HG03159 (cell line): ENCODE data around the gene TMEM252.

ENCODE experiments used
- ATAC-seq: cut with Tn5 transposase; IDR thresholded peaks from one replicate; pipeline ENCODE4 v1.9.1; 2021; ENCODE audit warnings: mild to moderate bottlenecking, moderate library complexity; ENCODE audit not compliant: unreplicated experiment

The TMEM252 gene, protein sequence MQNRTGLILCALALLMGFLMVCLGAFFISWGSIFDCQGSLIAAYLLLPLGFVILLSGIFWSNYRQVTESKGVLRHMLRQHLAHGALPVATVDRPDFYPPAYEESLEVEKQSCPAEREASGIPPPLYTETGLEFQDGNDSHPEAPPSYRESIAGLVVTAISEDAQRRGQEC

DNA sequence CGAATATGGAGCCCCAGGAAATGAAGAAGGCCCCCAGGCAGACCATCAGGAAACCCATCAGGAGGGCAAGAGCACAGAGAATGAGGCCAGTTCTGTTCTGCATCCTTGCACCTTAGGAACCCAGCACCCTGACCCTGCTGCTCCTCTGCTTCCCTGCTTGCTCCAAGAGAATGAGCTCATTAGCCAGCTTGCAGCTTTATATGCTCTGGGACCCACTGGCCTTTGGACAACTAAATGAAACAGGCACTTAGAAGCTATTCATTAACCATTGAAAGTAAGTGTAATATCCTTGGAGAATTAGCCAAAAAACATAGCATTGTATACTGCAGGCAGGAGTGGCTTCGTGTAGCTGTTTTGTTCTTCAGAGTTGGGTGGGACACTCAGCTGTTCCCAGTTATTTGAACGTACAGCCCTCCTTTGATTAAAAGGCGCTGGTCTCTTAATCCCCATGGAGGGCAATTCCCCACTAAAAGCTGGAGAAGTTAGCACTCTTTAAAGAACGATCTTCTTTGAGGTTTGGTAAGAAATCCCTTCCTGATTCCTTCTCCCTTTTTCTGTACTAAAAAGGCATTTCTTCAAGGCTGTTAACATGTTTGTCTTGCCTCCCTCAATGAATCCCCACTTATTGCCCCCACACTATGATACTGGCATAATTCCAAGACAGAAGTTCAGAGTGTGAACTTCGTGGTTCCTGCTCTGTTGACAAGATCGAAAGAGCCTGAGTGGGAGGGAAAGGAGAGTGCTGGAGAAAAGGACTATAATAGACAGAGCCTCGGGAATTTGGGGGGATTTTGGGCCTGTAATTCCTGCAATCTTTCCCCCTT is at the start of gene TMEM252:
Gene TMEM252 (minus strand): TSS at position 172 of the 824 bp plus-strand sequence. CDS start 69 bp downstream, at position 103.
- no peak for ATAC-seq

DNA sequence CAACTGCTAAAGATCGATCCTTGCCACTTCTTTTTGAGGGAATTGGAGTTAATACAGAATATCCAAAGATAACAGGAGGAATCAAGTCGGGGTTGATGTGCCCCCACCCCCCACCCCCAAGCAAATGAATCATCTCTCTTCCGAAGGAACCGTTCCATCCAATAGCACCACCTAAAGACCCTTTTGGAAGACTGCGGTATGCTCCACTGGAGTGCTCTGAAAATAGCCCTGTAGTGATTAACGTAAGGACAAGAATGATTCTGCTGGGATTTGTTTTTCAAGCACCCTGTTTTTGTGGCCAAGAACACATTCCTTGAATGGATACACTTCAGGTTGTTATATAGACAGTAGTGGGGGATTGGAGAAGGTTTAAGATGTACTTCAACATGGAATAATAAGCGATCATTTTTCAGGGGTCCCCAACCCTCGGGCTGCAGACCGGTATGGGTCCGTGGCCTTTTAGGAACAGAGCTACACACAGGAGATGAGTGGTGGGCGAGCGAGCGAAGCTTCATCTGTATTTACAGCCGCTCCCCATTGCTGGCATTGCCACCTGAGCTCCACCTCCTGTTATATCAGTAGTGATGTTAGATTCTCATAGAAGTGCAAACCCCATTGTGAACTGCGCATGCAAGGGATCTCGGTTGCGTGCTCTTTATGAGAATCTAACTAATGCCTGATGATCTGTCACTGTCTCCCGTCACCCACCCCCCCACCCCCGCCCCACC is 44.5 kb upstream of the TMEM252 start:
- ATAC-seq: no peak

DNA sequence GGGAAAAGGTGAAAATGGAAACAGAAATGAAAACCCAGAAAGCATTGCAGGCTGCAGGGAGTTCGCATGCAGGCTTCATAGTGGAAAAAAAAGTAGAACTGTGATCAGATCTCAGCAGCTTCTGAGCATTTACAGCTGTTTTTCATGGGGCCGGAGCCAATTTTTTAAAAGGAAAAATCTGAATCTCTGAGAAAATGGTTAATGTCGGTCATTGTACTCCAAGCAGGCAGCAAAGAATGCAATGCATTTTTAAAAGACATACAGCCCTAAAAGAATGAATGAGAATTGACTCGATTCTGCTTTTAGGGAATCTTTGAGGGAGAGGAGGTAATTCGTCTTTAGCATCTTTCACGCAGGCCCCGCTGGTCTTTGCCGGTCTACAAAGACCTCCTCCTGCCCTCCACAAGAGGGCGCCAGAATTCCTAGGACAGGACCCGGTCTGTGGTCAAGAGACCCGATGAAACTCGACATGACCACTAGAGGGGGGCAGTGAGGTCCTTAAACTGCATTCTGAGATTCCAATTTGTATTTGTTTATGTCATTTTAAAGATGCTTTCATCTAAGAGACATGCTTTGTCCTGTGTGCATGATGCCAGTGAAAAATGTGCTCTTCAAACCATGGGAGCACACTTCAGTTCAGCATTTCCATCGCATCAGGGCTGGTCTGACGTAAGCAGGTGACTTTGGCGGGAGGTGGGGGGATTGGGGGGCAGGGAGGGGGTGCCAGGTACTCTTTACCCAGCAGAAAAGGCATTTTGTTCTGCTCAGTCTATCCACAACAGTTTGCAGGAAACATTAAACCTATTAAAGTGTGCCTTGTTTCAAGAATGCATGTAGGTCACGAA is 43.7 kb upstream of the TMEM252 start:
- ATAC-seq: peak; percentile 92

GRCh38 chr9:68581696-68582095 is 41.0 kb upstream of the TMEM252 start:
- ATAC-seq: no peak

GRCh38 chr9:68577774-68578591 is 37.3 kb upstream of the TMEM252 start:
- peak; percentile 85 for ATAC-seq

DNA sequence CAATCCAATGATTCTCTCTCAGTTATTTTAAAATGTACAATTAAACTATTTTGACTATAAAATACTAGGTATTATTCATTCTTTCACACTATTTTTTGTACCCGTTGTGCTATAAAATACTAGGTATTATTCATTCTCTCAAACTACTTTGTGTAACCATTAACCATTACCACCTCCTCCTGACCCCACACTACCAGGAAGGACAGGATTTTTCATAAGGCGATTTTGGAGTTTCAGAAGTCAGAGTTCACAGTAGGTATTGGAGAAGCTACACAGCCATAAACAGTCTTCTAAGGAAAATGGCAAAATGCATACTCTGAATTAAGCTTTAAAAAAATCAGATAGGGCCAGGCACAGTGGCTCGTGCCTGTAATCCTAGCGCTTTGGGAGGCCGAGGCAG is 35.1 kb upstream of the TMEM252 start:
- ATAC-seq: no peak

GRCh38 chr9:68574150-68574549 is 33.5 kb upstream of the TMEM252 start:
- no peak for ATAC-seq

DNA sequence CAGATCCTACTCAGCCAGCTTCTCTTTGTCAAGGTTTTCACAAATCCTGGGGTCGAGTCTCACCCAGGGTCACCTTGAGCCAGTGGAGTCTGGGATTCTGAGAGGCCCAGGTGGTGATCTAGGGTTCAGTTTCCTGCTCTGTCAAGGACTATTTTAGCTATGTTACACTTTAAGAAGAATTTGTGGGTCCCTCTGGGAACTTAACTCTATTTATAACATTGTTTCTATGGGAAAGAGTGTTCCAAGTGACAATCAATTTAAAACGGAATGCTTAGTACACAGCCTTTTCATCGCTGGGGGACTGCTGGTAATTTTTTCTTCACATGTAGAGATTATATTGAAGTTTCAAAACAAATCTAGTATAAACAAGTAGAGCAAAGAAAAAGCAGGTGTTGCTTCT is 26.9 kb upstream of the TMEM252 start:
- no peak for ATAC-seq

GRCh38 chr9:68562461-68562860 is 21.8 kb upstream of the TMEM252 start:
- no peak for ATAC-seq

DNA sequence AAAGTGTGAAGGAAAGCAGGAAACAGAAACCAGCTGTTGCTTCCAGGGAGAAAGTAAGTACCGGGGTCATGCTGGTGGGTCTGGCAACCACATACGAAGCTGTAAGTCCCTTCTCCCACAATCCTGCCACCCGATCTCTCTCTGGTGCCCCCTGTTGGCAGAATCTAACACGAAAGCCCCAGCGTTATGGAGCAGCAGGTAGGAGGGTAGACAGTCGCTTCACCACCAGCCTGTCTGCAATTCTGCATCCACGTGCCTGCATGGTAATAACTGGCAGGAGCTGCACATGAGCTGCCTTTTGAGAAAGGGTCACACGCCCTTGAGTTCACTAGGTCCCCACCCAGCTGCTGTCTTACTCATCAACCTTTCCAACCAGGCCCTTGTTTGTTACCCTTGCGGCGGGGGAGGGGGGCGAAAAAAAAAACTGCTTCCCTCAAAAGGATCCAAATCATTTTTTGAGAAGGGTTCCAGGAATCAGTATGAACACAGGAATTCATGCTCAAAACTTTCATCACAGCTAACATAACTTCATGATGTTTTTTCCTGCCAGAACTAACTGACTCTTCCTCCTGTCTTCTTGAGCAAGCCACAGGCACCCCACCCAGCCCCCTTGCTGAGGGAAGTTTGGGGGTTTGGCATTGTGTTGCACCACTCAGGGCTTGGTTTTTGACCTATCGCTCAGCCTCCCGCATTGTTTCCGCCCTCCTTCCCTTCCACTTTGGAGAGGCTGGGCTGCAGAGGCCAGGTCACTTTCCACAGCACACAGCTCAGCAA is 19.6 kb upstream of the TMEM252 start:
- ATAC-seq: no peak

DNA sequence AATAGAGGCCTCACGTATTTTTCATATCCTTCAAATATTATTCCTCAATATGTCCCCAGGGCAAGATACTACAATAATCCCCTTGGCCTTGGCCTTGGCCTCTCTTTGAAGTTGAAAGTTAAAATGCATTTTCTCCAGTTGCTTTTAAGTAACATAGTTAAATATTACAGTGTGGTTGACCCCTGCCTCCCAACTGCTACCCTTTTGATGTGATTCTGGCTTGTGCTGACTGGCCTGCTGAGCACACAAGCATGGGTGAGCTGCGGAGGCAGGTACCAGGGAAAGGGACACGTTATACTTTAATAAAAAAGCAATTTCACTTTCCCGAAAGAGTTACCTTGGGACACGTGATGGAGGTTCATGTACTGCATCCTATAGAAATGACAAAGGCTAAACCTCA is 17.9 kb upstream of the TMEM252 start:
- no peak for ATAC-seq

DNA sequence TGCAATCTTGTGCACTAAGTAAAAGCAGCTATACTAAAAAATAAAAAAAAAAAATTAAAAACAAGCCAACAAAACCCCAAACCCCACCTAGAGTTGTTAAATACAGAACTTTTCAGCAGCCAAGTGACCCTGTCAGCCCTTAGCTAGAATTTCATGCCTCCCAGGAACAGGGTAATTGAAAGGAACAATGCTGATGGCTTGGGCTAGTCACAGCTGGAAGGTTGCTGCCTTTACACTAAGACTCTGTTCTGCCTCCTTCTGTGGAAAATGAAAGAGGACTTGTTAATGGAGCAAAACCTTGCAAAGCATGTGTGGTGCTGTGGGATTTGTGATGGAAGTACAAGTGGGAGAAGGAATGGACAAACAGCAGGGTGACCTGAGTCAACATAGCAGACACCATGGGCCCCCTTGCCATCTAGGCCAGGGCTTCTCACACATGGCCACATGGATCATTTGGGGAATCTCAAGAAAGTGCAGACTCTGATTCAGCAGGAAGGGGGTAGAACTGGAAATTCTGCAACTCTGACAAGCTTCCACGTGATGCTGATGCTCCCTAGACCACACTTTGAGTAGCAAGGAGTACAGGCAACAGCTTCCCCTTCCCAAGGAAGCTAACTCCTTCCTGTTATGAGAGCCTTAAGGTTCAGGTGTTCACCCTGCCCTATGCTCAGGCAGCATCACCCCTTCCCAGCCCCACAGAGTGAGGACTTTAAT is 14.9 kb upstream of the TMEM252 start:
- no peak for ATAC-seq

DNA sequence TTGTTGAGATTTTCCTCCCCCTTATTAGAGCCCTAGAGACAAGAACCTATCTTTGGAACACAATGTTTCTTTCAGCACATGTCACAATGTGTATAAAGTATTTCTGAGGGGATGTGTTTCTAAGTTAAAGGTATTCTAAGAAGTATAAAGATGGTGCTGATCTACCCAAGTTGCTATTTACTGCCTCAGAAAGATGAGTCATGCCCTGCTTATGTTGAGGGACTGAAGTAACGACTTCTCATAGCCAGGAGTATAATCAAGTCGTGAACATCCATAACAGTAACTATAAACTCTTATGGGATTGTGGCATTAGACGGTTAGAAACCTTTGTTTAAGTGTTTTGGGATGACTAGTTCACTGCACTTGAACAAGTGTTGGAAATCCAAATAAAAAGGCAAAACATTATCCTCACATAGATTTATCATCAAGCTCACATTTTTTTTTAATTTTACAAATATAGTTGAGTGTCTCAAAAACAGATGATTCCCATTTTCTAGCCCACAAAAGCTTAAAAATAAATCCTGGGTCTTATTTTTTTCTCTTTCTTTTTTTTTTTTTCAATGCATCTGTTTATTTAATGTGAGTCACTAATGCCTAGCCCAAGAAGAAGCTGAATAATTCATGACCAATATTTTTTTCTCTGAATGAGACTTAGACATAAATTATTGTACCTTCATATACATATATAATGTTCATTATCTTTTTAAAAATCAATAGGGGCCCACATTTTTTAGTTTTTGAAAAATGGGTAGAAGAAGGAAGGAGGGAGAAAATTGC is 12.2 kb upstream of the TMEM252 start:
- no peak for ATAC-seq

DNA sequence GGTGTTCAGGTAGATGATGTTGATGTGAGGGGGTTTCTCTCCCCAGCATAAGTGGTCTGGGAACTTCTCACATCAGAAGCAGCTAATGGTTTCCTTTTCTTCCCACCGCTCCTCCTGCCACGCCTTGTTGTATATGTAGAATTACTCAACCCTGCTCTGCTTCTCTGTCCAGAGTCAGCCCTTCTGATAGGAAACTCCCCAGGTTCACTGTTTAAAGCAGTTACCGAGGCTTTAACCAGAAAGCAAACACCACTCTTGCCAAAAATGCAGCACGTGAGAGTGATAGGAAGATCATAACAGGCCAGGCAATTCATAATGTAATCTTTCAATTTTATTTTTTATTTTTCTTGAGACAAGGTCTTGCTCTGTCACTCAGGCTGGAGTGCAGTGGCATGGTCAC is 10.5 kb upstream of the TMEM252 start:
- no peak for ATAC-seq

GRCh38 chr9:68548241-68548640 is 7.6 kb upstream of the TMEM252 start:
- no peak for ATAC-seq

- no peak for ATAC-seq
Observed at GRCh38 chr9:68547417-68547816, 6.7 kb upstream of the TMEM252 start.

GRCh38 chr9:68546596-68547390 is 6.1 kb upstream of the TMEM252 start:
- peak; percentile 82 for ATAC-seq
